ENCODE measurements around the gene JUND. TPM values are rescaled to one million over a fixed set of nuclear protein-coding genes. Genes with fewer than 3 reads are reported as not detected.
"Not testable (repeated sequence)": the region's sequence is repeated elsewhere in the genome, so short reads cannot be mapped to it uniquely, and the experiment has no call there.

Gene JUND
- total RNA-seq, 1 donor from 2014 or later = 225 TPM

DNA sequence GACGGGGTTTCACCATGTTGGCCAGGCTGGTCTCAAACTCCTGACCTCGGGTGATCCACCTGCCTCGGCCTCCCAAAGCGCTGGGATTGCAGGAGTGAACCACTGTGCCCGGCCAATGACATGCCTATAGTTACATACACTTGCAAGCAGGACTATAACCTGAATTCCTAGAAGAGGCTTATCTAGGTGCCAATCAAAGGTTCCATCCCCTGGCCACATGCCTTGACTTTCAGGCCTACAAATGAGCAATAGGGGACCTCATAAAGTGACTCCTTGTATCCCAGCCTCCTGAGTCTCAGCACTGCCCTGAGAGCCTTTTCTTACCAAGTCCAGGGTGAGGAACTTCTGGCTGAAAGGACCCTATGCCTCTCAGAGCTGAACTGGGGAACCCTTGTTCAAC is 45.4 kb upstream of the JUND start:
- no peaks in the 10 kb centered on the region for H3K9me3 Mint-ChIP-seq
- ChIA-PET POLR2A (interaction anchor here (21.9 kb wide), 1 partner anchor 49 kb away, joined by 857 read pairs; the partner anchor contains the start of genes IQCN and JUND), CTCF (interaction anchor here (1.0 to 10.0 kb wide), 5 partner anchors 34 to 72 kb away, joined by 3 to 238 read pairs (median 5); partner anchors contain the start of gene JUND)
- no peak for DNase-seq
- ATAC-seq (ENCODE audit: low read depth) = no peak
- TF ChIP-seq, protein P1, sequence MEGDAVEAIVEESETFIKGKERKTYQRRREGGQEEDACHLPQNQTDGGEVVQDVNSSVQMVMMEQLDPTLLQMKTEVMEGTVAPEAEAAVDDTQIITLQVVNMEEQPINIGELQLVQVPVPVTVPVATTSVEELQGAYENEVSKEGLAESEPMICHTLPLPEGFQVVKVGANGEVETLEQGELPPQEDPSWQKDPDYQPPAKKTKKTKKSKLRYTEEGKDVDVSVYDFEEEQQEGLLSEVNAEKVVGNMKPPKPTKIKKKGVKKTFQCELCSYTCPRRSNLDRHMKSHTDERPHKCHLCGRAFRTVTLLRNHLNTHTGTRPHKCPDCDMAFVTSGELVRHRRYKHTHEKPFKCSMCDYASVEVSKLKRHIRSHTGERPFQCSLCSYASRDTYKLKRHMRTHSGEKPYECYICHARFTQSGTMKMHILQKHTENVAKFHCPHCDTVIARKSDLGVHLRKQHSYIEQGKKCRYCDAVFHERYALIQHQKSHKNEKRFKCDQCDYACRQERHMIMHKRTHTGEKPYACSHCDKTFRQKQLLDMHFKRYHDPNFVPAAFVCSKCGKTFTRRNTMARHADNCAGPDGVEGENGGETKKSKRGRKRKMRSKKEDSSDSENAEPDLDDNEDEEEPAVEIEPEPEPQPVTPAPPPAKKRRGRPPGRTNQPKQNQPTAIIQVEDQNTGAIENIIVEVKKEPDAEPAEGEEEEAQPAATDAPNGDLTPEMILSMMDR (IDR thresholded peaks at IDR 0.05) = no peak
- H3K4me3 Mint-ChIP-seq = no peak overlapping the region
- H3K27me3 Mint-ChIP-seq = peaks cover 6% of the 10 kb centered on the region
- no peaks in the 10 kb centered on the region for H3K36me3 Mint-ChIP-seq (ENCODE audit: low read depth)
- peaks cover 26% of the 10 kb centered on the region for H3K4me1 Mint-ChIP-seq
- intact Hi-C loops (cut with micrococcal nuclease) = no loop called here
- no peak overlapping the region for H3K27ac Mint-ChIP-seq

DNA sequence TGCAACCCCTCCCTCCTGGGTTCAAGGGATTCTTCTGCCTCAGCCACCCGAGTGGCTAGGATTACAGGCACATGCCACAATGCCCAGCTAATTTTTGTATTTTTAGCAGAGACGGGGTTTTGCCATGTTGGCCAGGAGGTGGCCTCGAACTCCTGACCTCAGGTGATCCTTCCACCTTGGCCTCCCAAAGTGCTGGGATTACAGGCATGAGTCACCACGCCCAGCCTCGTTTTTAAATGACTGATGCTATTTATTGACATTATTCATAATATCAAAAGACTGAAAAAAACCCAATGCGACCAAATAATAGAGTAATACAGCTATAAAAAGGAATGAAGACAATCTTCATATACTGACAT is 42.9 kb upstream of the JUND start:
- H3K9me3 Mint-ChIP-seq; H3K36me3 Mint-ChIP-seq (ENCODE audit: low read depth); H3K27ac Mint-ChIP-seq; H3K27me3 Mint-ChIP-seq; intact Hi-C loops (cut with micrococcal nuclease); H3K4me3 Mint-ChIP-seq; ATAC-seq (ENCODE audit: low read depth); DNase-seq: not testable (repeated sequence)
- peaks cover 42% of the 10 kb centered on the region for H3K4me1 Mint-ChIP-seq
- ChIA-PET CTCF (interaction anchor here (0.6 to 10.0 kb wide), 3 partner anchors 31 to 45 kb away, joined by 3 to 238 read pairs (median 4); partner anchors contain the start of gene JUND), POLR2A (interaction anchor here (0.7 to 21.9 kb wide), 2 partner anchors 34 to 47 kb away, joined by 4 to 857 read pairs; partner anchors contain the start of genes IQCN and JUND)

DNA sequence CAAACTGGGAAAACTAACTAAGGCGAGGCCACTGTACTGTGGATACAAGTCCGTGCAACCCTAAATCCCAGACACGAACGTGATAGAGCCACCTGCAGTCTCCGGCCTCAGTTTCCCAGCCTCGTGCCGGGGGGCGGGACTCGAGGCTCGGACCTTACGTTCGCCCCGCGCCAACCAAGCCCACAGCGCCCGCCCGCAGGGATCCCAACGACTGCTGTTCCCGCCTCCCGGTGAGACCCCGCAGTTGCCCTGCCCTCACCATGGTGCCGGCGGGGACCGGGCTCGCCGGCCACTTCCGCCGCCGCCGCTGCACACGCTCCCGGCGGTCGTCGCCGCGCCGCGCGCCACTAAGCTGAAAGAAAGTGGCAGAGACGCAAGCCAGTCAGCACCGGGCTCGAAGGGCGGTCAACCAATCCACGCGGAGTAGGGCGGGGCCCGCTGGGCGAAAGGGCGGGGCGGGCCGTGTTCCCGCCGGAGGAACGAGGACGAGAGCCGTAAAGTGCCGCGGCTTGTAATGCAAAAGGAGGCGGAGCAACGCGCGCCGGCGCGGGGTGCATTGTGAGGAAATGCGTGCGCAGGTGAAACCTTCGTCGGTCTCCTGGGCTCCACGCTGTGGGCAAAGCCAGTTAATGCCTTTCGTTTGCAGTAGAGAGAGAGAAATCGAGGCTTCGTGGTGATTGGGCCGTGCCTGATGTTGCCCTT is 41.5 kb upstream of the JUND start, which contains the start of gene LSM4:
Gene LSM4, minus strand, starts transcription at position 318 of the 702 bp plus-strand sequence. Its CDS starts 56 bp downstream, at position 262.
- TF ChIP-seq, protein P1 (IDR thresholded peaks at IDR 0.05) = no peak
- no peaks in the 10 kb centered on the region for H3K9me3 Mint-ChIP-seq
- H3K4me3 Mint-ChIP-seq = peak within 1 kb of the TSS; percentile 85
- H3K4me1 Mint-ChIP-seq = peaks cover 46% of the 10 kb centered on the region
- DNase-seq = peak; percentile 98
- intact Hi-C loops (cut with micrococcal nuclease) = loop anchor here (1.0 to 2.0 kb wide), 6 partner anchors 18 to 131 kb away; partner anchors contain the start of gene RAB3A
- ChIA-PET CTCF (interaction anchor here (0.6 to 8.4 kb wide), 11 partner anchors 16 to 131 kb away, joined by 3 to 232 read pairs (median 3); partner anchors contain the start of gene JUND), POLR2A (interaction anchor here (0.6 to 21.9 kb wide), 21 partner anchors 10 to 648 kb away, joined by 3 to 857 read pairs (median 5); partner anchors contain the start of genes ELL, IQCN, JUND and MPV17L2)
- peak within 1 kb of the TSS; percentile 91 for H3K27ac Mint-ChIP-seq
- no peaks in the 10 kb centered on the region for H3K27me3 Mint-ChIP-seq
- ATAC-seq (ENCODE audit: low read depth) = peak; percentile 94
- H3K36me3 Mint-ChIP-seq (ENCODE audit: low read depth) = no peaks in the 10 kb centered on the region

DNA sequence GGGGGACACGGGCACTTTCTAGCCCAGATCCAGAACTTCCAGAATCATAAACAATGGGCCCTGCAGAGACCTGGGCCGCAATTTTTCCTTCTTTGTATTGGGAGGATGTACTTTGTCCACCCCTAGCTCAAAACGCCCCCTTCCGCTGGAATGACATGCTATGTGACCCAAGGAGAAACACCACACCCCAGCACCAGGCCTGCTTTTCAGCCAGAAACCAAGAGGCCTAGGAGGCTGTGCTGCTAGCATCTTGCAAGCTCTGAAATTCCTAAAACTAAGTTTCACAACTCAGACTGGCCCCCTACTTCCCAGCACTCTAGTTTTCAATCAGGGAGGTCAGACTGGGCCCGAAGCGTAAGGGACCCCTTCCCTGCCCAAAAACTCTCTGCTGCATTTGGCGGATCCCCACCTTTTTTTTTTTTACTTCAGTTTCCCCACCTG is 40.9 kb upstream of the JUND start:
- Mint-ChIP-seq H3K27ac (peak overlapping the region; percentile 74), H3K9me3 (no peaks in the 10 kb centered on the region), H3K4me3 (peak overlapping the region; percentile 85), H3K36me3 (ENCODE audit: low read depth) (no peaks in the 10 kb centered on the region), H3K4me1 (peaks cover 51% of the 10 kb centered on the region), H3K27me3 (no peaks in the 10 kb centered on the region)
- intact Hi-C loops (cut with micrococcal nuclease) = loop anchor here (2.0 kb wide), 1 partner anchor 118 kb away; the partner anchor contains the start of gene RAB3A
- DNase-seq (no peak), ATAC-seq (ENCODE audit: low read depth) (no peak)
- POLR2A ChIA-PET = interaction anchor here (0.6 to 21.9 kb wide), 21 partner anchors 10 to 647 kb away, joined by 3 to 857 read pairs (median 5); partner anchors contain the start of genes ELL, IQCN, JUND and MPV17L2
- TF ChIP-seq, protein P1 (IDR thresholded peaks at IDR 0.05) = no peak
- CTCF ChIA-PET = interaction anchor here (0.6 to 8.4 kb wide), 11 partner anchors 16 to 131 kb away, joined by 3 to 232 read pairs (median 3); partner anchors contain the start of gene JUND

DNA sequence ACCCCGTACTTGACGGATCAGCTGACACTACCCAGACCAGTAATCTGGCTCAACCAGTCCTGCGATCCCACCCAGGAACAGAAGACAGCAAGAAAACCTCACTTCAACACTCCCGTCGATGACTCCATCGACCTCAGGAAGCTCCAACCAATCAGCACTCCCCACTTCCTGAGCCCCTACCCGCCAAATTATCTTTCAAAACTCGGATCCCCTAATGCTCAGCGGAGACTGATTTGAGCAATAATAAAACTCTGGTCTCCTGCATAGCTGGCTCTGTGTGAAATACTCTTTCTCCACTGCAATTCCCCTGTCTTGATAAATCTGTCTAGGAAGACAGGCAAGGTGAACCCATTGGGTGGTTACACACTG is 40.3 kb upstream of the JUND start:
- ATAC-seq (ENCODE audit: low read depth) (no peak), DNase-seq (no peak)
- peak overlapping the region; percentile 85 for H3K4me3 Mint-ChIP-seq
- CTCF ChIA-PET = interaction anchor here (1.1 to 8.4 kb wide), 6 partner anchors 29 to 113 kb away, joined by 3 to 232 read pairs (median 4); partner anchors contain the start of gene JUND
- no peaks in the 10 kb centered on the region for H3K36me3 Mint-ChIP-seq (ENCODE audit: low read depth)
- intact Hi-C loops (cut with micrococcal nuclease) = loop anchor here (2.0 kb wide), 1 partner anchor 117 kb away; the partner anchor contains the start of gene RAB3A
- TF ChIP-seq, protein P1 (IDR thresholded peaks at IDR 0.05) = no peak
- H3K4me1 Mint-ChIP-seq = peaks cover 52% of the 10 kb centered on the region
- POLR2A ChIA-PET = interaction anchor here (0.5 to 21.9 kb wide), 14 partner anchors 9 to 235 kb away, joined by 3 to 857 read pairs (median 6); partner anchors contain the start of genes IL12RB1, IQCN, JUND and MPV17L2
- H3K27ac Mint-ChIP-seq = peak overlapping the region; percentile 74
- no peaks in the 10 kb centered on the region for H3K27me3 Mint-ChIP-seq
- H3K9me3 Mint-ChIP-seq = no peaks in the 10 kb centered on the region

All from activated B cell treated with CpG ODN at 0.5 μM for 24 hours (primary cell).